ENCODE measurements around the gene KCNG2.

DNA sequence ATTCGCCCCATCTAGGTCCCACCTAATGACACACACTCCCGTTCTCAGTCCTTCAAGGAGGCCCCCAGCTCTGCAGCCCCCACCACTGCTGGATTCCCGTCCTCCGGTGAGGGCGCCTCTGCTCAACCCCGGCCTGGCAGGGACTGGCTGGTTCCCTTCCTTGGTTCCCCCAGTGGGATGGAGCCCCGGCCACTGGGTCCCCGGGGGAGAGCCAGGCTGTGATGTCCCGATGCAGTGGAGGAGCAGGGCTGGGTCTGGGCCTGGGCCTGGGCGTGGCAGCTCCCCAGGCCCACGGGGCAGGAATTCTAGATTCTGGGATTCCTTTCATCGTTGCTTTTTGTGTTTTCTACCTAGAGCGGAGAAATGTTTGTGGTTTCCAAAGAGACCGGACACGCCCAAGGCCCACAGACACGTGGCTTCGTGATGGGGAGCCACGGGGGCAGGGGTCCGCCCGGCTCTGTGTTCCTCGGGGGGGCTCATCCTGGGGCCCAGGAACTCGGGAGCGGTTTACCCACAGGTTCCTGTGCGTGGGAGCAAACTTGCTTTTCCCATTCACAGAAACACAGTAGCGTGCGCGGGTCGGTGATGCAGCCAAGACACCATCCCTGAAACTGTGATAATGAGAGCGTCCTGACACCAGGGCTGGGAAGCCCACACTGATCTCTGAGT is 86.7 kb downstream of the KCNG2 start:
- TF ChIP-seq, protein P1, sequence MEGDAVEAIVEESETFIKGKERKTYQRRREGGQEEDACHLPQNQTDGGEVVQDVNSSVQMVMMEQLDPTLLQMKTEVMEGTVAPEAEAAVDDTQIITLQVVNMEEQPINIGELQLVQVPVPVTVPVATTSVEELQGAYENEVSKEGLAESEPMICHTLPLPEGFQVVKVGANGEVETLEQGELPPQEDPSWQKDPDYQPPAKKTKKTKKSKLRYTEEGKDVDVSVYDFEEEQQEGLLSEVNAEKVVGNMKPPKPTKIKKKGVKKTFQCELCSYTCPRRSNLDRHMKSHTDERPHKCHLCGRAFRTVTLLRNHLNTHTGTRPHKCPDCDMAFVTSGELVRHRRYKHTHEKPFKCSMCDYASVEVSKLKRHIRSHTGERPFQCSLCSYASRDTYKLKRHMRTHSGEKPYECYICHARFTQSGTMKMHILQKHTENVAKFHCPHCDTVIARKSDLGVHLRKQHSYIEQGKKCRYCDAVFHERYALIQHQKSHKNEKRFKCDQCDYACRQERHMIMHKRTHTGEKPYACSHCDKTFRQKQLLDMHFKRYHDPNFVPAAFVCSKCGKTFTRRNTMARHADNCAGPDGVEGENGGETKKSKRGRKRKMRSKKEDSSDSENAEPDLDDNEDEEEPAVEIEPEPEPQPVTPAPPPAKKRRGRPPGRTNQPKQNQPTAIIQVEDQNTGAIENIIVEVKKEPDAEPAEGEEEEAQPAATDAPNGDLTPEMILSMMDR (IDR thresholded peaks at IDR 0.05; ENCODE audit: poor library complexity, severe bottlenecking): no peak
- TF ChIP-seq EP300 (conservative IDR thresholded peaks at IDR 0.05; ENCODE audit: poor library complexity, severe bottlenecking) (no peak), RAD21 (conservative IDR thresholded peaks at IDR 0.05) (no peak), EZH2 (IDR thresholded peaks at IDR 0.05; ENCODE audit: borderline replicate concordance, insufficient read depth, low read length, poor library complexity, severe bottlenecking) (no peak), POLR2AphosphoS5 (IDR thresholded peaks at IDR 0.05) (no peak), TAF1 (IDR thresholded peaks at IDR 0.05; ENCODE audit: low read depth) (no peak)
